ENCODE results near the gene TTC1. TPM values are rescaled to one million over a fixed set of nuclear protein-coding genes. Genes with fewer than 3 reads are reported as not detected.
"Not testable (repeated sequence)": the region's sequence is repeated elsewhere in the genome, so short reads cannot be mapped to it uniquely, and the experiment has no call there.

TTC1 gene
- total RNA-seq, 1 donor from 2014 or later, result 18.2 TPM

DNA sequence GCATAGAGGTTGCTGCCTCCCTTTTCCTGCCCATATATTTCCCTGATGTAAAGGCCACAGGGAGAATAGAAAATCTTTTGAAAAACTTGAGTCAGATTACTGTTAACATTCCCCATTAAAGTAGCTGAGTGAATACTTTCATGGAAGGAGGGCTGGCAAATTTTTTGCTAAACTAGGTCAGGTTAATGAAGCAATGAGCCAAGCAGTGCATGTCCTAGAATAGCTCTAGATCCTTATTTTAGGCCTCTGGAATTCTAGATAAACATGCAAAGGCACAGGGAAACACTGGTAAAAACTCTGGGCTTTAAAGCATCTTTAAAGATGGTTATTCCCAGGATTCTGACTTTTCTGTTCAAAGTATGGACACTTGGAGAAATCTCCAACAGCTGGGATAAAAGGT lies 27.9 kb downstream of the TTC1 start:
- no peak for ATAC-seq
- DNase-seq (ENCODE audit: low spot score), result no peak

DNA sequence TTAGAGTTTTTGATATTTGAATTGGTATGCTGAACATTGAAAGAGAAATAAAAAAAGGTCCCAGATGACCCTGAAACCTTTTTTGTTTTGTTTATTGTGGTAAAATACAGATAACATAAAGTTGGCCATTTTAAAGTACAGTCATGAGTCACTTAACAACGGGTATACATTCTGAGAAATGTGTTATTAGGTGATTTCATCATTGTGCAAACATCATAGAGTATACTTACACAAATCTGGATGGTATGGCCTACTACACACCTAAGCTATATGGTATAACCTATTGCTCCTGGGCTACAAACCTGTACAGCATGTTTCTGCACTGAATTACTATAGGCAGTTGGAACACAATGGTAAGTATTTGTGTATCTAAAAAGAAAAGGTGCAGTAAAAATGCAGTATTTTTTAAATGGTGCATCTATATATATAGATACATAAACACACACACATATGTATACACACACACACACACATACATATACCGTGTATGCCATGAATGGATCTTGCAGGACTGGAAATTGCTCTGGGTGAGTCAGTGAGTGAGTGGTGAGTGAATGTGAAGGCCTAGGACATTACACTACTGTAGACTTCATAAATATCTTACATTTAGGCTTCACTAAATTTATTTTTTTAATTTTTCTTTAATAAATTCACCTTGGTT lies 31.0 kb downstream of the TTC1 start:
- ATAC-seq (no peak), DNase-seq (ENCODE audit: low spot score) (no peak)

GRCh38 chr5:160040471-160040835 lies 31.5 kb downstream of the TTC1 start:
- DNase-seq (ENCODE audit: low spot score) (no peak), ATAC-seq (no peak)

DNA sequence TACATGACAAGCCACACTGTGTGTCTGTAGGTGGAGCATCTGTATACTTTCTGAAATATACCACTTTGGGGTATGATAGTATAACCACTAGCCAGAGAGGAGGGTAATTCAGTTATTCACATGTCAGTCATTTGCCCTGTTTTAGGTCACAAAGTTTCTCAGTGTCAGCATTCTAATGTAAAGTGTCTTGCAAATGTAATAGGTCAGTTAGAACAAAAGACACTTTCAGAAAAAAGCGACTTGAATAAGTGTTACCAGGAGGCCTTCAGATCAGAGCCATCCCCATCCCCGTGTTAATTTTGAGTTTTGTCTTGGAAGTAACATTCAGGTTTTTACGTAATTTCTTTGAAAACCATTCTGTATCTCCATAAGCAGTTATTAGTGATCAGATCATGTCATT lies 33.7 kb downstream of the TTC1 start:
- no peak for ATAC-seq
- DNase-seq (ENCODE audit: low spot score), result no peak

GRCh38 chr5:160044391-160044804 lies 35.5 kb downstream of the TTC1 start:
- DNase-seq (ENCODE audit: low spot score), result no peak
- ATAC-seq, result no peak

DNA sequence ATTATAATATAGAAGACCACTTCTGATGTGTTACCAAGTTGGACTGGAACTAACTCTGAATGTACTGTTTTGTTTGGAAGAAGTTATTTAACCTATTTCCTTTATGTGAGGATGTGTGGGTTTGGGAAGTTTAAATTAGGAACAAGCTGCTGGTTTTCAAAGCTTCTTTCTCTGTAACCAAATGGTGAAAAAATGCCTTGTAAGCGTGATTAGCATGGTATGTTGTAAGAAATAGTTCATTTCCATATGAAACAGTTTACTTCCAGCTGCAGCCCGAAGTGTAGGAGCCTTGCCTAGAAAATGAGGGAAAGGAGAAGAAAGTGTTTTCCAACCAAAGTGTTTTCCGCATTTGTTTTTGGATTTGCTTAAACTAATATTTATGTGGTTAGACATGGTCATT lies 36.0 kb downstream of the TTC1 start:
- ATAC-seq, result no peak
- DNase-seq (ENCODE audit: low spot score), result no peak

GRCh38 chr5:160047423-160047822 lies 38.5 kb downstream of the TTC1 start:
- DNase-seq (ENCODE audit: low spot score) (no peak), ATAC-seq (no peak)

DNA sequence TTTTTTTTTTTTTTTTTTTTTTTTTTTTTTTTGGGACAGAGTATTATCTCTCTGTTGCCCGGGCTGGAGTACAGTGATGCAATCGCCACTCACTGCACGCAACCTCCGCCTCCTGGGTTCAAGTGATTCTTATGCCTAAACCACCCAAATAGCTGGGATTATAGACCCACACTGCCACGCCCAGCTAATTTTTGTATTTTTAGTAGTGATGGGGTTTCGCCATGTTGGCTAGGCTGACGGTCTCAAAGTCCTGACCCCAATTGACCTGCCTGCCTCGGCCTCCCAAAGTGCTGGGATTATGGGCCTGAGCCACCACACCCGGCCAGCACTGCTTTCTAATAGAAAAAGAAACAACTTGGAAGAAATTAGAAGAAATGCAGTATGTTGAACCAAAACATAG lies 39.2 kb downstream of the TTC1 start:
- no peak for DNase-seq (ENCODE audit: low spot score)
- ATAC-seq, result no peak

GRCh38 chr5:160049099-160049498 lies 40.2 kb downstream of the TTC1 start:
- DNase-seq (ENCODE audit: low spot score) (no peak), ATAC-seq (no peak)

- DNase-seq (ENCODE audit: low spot score) (no peak), ATAC-seq (no peak)
These were observed 45.1 kb downstream of the TTC1 start for GRCh38 chr5:160054047-160054446.

DNA sequence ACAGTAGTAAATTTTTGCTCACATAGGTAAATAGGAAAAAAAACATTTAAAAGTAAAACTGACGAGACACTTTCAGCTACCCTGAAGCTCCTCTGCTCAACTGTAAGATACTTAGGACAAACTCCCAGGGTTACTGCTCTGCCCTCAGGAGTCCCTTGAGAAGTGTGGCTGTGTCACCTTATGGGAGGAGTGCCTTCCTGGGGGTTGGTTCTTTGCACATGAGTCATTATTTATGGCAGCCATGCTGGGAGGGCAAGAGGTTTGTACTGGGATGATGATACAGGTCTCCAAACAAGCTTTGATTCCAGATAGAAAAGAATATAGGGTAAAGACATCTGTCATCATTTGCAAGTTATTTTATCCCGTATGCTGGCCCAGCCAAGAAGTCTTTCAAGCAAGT lies 45.9 kb downstream of the TTC1 start:
- ATAC-seq (no peak), DNase-seq (ENCODE audit: low spot score) (no peak)

DNA sequence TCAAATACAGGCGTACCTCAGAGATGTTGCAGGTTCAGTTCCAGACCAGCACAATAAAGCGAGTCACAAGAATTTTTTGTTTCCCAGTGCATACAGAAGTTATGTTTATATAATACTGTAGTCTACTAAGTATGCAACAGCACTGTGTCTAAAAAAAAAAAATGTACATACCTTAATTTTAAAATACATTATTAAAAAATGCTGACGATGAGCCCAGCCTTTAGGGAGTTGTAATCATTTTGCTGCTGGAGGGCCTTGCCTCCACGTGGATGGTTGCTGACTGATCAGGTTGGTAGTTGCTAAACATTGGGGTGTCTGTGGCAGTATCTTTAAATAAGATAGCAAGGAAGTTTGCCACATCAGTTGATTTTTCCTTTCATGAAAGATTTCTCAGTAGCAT lies 48.3 kb downstream of the TTC1 start:
- ATAC-seq (no peak), DNase-seq (ENCODE audit: low spot score) (no peak)

GRCh38 chr5:160060001-160060400 lies 51.1 kb downstream of the TTC1 start:
- DNase-seq (ENCODE audit: low spot score), result no peak
- no peak for ATAC-seq

DNA sequence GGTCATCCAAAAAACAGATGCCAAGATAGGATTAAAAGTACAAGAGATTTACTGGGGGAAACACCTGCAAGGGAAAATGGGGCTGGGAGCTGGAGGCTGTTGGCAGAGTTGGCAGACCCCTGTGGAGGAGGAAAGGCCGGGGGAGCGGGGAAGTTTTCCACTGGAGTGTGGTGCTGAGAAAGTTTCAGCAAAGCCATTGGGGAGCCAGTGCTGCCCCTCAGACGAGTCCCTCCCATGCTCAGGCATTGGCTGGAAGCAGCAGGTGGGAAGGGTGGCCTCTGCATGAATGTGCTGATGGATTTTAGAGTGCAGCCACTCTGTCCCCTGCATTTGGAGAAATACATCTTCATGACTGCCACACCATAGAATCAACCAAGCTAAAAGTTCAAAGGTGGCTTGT lies 52.8 kb downstream of the TTC1 start:
- no peak for DNase-seq (ENCODE audit: low spot score)
- ATAC-seq, result no peak

- ATAC-seq (peak; percentile 93), DNase-seq (ENCODE audit: low spot score) (peak; percentile 80)
These were observed 55.5 kb downstream of the TTC1 start for GRCh38 chr5:160064417-160064810.

DNA sequence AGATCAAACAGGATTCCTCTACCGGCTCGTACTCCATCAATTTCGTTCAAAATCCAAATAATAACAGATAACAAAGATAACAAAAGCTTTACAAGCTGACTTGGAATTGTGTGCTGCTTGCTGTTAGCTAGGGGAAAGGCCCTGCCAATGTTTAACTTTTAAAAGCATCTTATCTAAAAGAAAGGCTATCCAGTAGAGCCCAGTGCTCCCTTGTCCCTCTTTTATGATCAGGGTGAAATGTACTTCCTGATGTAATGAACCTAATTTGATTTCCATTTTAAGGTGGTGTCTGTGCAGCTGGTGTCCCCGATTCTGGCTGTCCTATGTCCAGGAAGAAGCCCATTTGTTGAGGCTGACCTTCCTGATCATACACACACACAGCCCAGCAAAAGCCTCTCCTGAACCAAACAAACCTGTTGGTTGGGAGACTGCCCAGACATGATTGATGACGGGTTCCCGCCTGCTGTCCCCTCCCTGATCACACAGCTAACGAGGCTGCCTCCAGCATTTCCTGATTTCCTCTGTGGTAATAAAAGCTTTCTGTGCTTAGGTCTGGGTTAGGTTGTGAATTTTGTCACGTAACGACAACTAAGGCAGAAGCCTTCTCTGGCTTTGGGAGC lies 56.2 kb downstream of the TTC1 start:
- DNase-seq (ENCODE audit: low spot score) (no peak), ATAC-seq (no peak)

- DNase-seq (ENCODE audit: low spot score); ATAC-seq: not testable (repeated sequence)
These were observed 60.2 kb downstream of the TTC1 start for GRCh38 chr5:160069120-160069519.

- ATAC-seq (peak; percentile 58), DNase-seq (ENCODE audit: low spot score) (no peak)
These were observed 62.6 kb downstream of the TTC1 start for GRCh38 chr5:160071516-160071915.

GRCh38 chr5:160071916-160072315 lies 63.0 kb downstream of the TTC1 start:
- no peak for DNase-seq (ENCODE audit: low spot score)
- no peak for ATAC-seq

GRCh38 chr5:160075073-160075472 lies 66.1 kb downstream of the TTC1 start:
- ATAC-seq (no peak), DNase-seq (ENCODE audit: low spot score) (no peak)

DNA sequence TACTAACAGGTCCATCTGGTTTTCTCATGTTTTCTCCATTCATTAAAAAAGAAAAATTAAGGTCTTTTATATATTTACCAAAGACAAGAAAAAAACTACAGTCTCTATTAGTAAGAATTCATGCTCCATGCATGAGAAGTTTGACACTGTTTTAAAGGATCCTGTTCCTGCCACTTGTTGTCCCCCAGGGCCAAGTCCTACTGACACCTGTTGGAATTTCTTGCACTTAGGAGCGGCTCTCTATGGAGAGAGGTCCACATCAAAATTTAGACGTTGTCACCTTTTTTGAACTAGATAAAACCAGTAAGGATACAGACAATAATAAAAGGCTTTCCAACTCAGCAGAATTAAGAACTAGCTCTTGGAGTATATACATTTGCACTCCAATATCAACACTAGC lies 68.1 kb downstream of the TTC1 start:
- DNase-seq (ENCODE audit: low spot score), result no peak
- ATAC-seq, result no peak

- DNase-seq (ENCODE audit: low spot score) (no peak), ATAC-seq (no peak)
These were observed 70.8 kb downstream of the TTC1 start for GRCh38 chr5:160079753-160080152.

- DNase-seq (ENCODE audit: low spot score), result no peak
- no peak for ATAC-seq
These were observed 72.6 kb downstream of the TTC1 start for GRCh38 chr5:160081495-160081894.
